Trophoblast cell (in vitro differentiated cells and primary cell): Measurements from ENCODE around the gene DCLRE1A.

ENCODE experiments used
- DNase-seq, 2 donors: peaks; one replicate each; pipeline ENCODE4 v3.0.0-alpha.2; 2016
- H2AFZ ChIP-seq: 2 replicates; pipeline ENCODE4 v1.6.1; 2013; ENCODE audit warnings: low read length, moderate library complexity, mild to moderate bottlenecking; ENCODE audit not compliant: insufficient read depth, poor library complexity
- H2AK5ac ChIP-seq: 2 replicates; pipeline ENCODE4 v1.6.1; 2013; ENCODE audit warnings: mild to moderate bottlenecking, low read length
- H2BK120ac ChIP-seq: 2 replicates; pipeline ENCODE4 v1.6.1; 2013; ENCODE audit warnings: low read length, mild to moderate bottlenecking, moderate library complexity; ENCODE audit not compliant: insufficient read depth, poor library complexity
- H2BK12ac ChIP-seq: 2 replicates; pipeline ENCODE4 v1.6.1; 2013; ENCODE audit warnings: mild to moderate bottlenecking, low read length, moderate library complexity
- H2BK5ac ChIP-seq: 2 replicates; pipeline ENCODE4 v1.6.1; 2013; ENCODE audit warnings: low read length, low read depth, moderate library complexity, mild to moderate bottlenecking; ENCODE audit not compliant: poor library complexity
- H3K14ac ChIP-seq: 2 replicates; pipeline ENCODE4 v1.6.1; 2013; ENCODE audit warnings: mild to moderate bottlenecking, low read length
- H3K18ac ChIP-seq: 2 replicates; pipeline ENCODE4 v1.6.1; 2013; ENCODE audit warnings: mild to moderate bottlenecking, low read length
- H3K23ac ChIP-seq: 2 replicates; pipeline ENCODE4 v1.6.1; 2013; ENCODE audit warnings: low read length
- H3K27ac ChIP-seq: 2 replicates; pipeline ENCODE4 v1.5.1; 2013; ENCODE audit warnings: low read depth, mild to moderate bottlenecking, inconsistent platforms, low read length, moderate library complexity
- H3K27me3 ChIP-seq: 2 replicates; pipeline ENCODE4 v1.6.1; 2013; ENCODE audit warnings: inconsistent platforms, mild to moderate bottlenecking, low read length, moderate library complexity; ENCODE audit not compliant: insufficient read depth
- H3K36me3 ChIP-seq, 2 experiments: 1 replicate in 1 of 2; 2 replicates in 1 of 2; pipeline ENCODE4 v1.6.1; 2013; ENCODE audit warnings: low read length in 2 of 2, mild to moderate bottlenecking in 2 of 2, moderate library complexity in 1 of 2; ENCODE audit not compliant: insufficient read depth in 2 of 2, control insufficient read depth in 1 of 2
- H3K4ac ChIP-seq: 2 replicates; pipeline ENCODE4 v1.6.1; 2013; ENCODE audit warnings: low read depth, mild to moderate bottlenecking, low read length, moderate library complexity
- H3K4me1 ChIP-seq, 2 experiments: 1 replicate in 1 of 2; 2 replicates in 1 of 2; pipeline ENCODE4 v1.6.1; 2013; ENCODE audit warnings: low read length in 2 of 2, mild to moderate bottlenecking in 2 of 2, moderate library complexity in 1 of 2; ENCODE audit not compliant: insufficient read depth in 2 of 2, control insufficient read depth in 1 of 2
- H3K4me2 ChIP-seq: 2 replicates; pipeline ENCODE4 v1.6.1; 2013; ENCODE audit warnings: inconsistent platforms, mild to moderate bottlenecking, low read length, moderate library complexity
- H3K4me3 ChIP-seq: 2 replicates; pipeline ENCODE4 v1.5.1; 2013; ENCODE audit warnings: mild to moderate bottlenecking, low read depth, low read length, inconsistent platforms
- H3K79me1 ChIP-seq: one replicate; pipeline ENCODE4 v1.6.1; 2013; ENCODE audit warnings: low read length
- H3K79me2 ChIP-seq: 2 replicates; pipeline ENCODE4 v1.6.1; 2013; ENCODE audit warnings: low read length, mild to moderate bottlenecking; ENCODE audit not compliant: control insufficient read depth, insufficient read depth, poor library complexity
- H3K9ac ChIP-seq: 2 replicates; pipeline ENCODE4 v1.6.1; 2013; ENCODE audit warnings: mild to moderate bottlenecking, low read length
- H3K9me3 ChIP-seq: 2 replicates; pipeline ENCODE4 v1.6.1; 2013; ENCODE audit warnings: low read depth, mild to moderate bottlenecking, control low read depth, inconsistent platforms, low read length; ENCODE audit not compliant: insufficient read depth
- H4K12ac ChIP-seq: 2 replicates; pipeline ENCODE4 v1.6.1; 2013; ENCODE audit warnings: low read depth, mild to moderate bottlenecking, low read length, moderate library complexity
- H4K8ac ChIP-seq: 2 replicates; pipeline ENCODE4 v1.6.1; 2013; ENCODE audit warnings: low read depth, mild to moderate bottlenecking, low read length, moderate library complexity
- H4K91ac ChIP-seq: one replicate; pipeline ENCODE4 v1.6.1; 2013; ENCODE audit warnings: low read depth, mild to moderate bottlenecking, low read length, moderate library complexity
- WGBS: extraction: QIAGEN DNeasy Blood & Tissue Kit; methylation state at CpG from one replicate; pipeline ENCODE4 v1.1.7; 2013; ENCODE audit warnings: missing lambda C conversion rate; ENCODE audit not compliant: insufficient read length, insufficient coverage; ENCODE audit errors: extremely low coverage; 5-methylcytosine and 5-hydroxymethylcytosine counted together

DCLRE1A gene

DNA sequence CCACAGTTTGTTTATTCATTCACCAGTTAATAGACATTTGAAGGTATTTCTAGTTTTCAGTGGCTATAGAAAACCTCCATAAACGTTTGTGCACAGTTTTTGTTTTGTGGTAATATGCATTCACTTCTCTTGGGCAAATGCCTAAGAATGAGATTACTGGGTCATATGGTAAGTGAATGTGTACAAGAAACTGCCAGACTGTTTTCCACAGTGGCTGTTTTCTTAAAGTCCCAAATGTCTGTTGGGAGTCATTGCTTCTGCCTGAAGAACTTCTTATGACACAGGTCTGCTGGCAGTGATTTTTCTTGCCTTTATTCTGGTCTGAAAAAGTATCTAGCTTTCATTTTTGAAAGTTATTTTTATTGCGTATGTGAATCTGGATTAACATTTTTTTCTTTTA is 36.0 kb upstream of the DCLRE1A start:
- no peak overlapping the region for H2AFZ ChIP-seq
- H3K4me2 ChIP-seq, result no peak overlapping the region
- no CpG with 5 or more reads among the region's 2 CpGs for WGBS
- no peak overlapping the region for H2BK12ac ChIP-seq
- no peak overlapping the region for H4K91ac ChIP-seq
- H3K79me1 ChIP-seq, result no peaks in the 10 kb centered on the region
- no peak overlapping the region for H4K12ac ChIP-seq
- H3K9me3 ChIP-seq, result no peaks in the 10 kb centered on the region
- H3K18ac ChIP-seq, result no peak overlapping the region
- H3K23ac ChIP-seq, result no peak overlapping the region
- no peaks in the 10 kb centered on the region for H3K27me3 ChIP-seq
- H2BK5ac ChIP-seq, result no peak overlapping the region
- no peak overlapping the region for H3K4ac ChIP-seq
- H3K4me1 ChIP-seq, result no peaks in the 10 kb centered on the region
- H3K79me2 ChIP-seq, result no peaks in the 10 kb centered on the region
- no peak overlapping the region for H3K27ac ChIP-seq
- H4K8ac ChIP-seq, result no peak overlapping the region
- no peak overlapping the region for H2BK120ac ChIP-seq
- H3K9ac ChIP-seq, result no peak overlapping the region
- no peak overlapping the region for H3K4me3 ChIP-seq
- peaks cover 0 to 4% of the 10 kb centered on the region in 2 experiments for H3K36me3 ChIP-seq
- no peak overlapping the region for H2AK5ac ChIP-seq
- H3K14ac ChIP-seq, result no peak overlapping the region
- no peak for DNase-seq

DNA sequence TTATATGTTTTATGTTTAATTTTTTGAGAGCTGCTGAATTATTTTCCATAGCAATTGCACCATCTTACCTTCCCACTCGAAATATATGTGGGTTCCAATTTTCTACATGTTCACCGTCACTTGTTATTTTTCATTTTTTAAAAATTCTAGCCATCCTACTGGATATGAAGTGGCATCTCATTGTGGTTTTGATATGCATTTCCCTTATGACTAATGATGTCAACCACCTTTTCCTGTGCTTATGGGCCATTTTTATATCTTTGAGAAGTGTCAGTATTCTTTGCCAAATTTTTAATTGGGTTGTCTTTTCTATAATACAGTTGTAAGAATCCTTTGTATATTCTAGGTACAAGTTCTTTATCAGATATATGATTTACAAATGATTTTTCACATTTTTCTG is 28.4 kb upstream of the DCLRE1A start:
- no peak overlapping the region for H3K4ac ChIP-seq
- H3K79me1 ChIP-seq, result no peaks in the 10 kb centered on the region
- no peaks in the 10 kb centered on the region for H3K79me2 ChIP-seq
- no peak overlapping the region for H4K12ac ChIP-seq
- H4K91ac ChIP-seq, result no peak overlapping the region
- no peak overlapping the region for H3K23ac ChIP-seq
- H3K9me3 ChIP-seq, result no peaks in the 10 kb centered on the region
- H3K36me3 ChIP-seq, result peaks cover 0 to under 1% of the 10 kb centered on the region in 2 experiments
- H4K8ac ChIP-seq, result no peak overlapping the region
- no peak overlapping the region for H3K14ac ChIP-seq
- H2BK120ac ChIP-seq, result no peak overlapping the region
- DNase-seq, result no peak
- no peak overlapping the region for H2AFZ ChIP-seq
- H3K18ac ChIP-seq, result no peak overlapping the region
- no peak overlapping the region for H3K27ac ChIP-seq
- no peaks in the 10 kb centered on the region for H3K27me3 ChIP-seq
- no peak overlapping the region for H2AK5ac ChIP-seq
- no peak overlapping the region for H3K4me3 ChIP-seq
- H2BK5ac ChIP-seq, result no peak overlapping the region
- H2BK12ac ChIP-seq, result no peak overlapping the region
- no peak overlapping the region for H3K9ac ChIP-seq
- no CpG with 5 or more reads among the region's 2 CpGs for WGBS
- H3K4me2 ChIP-seq, result no peak overlapping the region
- H3K4me1 ChIP-seq, result no peaks in the 10 kb centered on the region

DNA sequence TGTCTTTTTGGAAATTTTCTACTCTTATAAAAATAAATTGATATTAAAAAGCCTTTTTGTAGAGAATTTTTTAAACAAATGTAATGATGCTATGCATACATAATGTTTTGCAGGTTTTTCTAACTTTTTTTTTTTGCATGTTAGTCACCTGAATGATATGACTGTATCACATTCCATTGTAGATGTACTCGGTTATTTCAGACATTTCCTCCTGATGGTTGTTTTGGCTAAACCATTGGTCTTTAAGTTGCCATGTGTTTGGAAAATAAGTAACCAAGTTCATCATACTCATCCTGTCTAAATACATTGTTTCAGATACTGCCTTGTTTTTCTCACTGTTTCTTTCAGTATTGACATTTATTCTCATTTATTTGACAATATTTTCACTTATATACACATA is 26.4 kb upstream of the DCLRE1A start:
- Histone ChIP-seq H2AK5ac (no peak overlapping the region), H3K23ac (no peak overlapping the region), H4K91ac (no peak overlapping the region), H2BK12ac (no peak overlapping the region), H3K9ac (no peak overlapping the region), H4K8ac (no peak overlapping the region), H3K27me3 (no peaks in the 10 kb centered on the region), H3K4me3 (no peak overlapping the region), H3K18ac (no peak overlapping the region), H4K12ac (no peak overlapping the region), H3K79me2 (no peaks in the 10 kb centered on the region), H3K4ac (no peak overlapping the region), H3K4me1 (no peaks in the 10 kb centered on the region), H3K14ac (no peak overlapping the region), H3K79me1 (no peaks in the 10 kb centered on the region), H3K9me3 (no peaks in the 10 kb centered on the region), H3K27ac (no peak overlapping the region), H3K4me2 (no peak overlapping the region), H3K36me3 (no peaks in the 10 kb centered on the region), H2BK5ac (no peak overlapping the region), H2AFZ (no peak overlapping the region), H2BK120ac (no peak overlapping the region)
- no CpG with 5 or more reads among the region's 1 CpG for WGBS
- no peak for DNase-seq

DNA sequence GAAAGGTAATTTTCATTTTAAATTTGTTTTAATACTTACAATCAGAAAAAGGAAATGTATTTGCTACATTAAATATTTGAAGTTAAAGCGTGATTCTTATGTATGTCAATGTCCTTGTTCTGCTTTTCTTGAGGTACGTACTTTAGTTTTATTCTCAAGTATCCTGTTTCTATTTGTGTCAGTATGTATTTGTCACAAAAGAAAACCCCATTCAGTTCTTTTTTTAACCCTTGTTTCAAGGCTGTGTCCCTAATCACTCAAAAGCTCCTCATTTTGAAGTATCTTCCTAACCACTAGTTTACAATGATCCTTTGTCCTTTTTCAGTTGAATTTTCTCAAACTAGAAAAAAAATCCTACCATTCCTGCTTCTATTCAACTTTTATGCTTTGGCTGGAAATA is 25.8 kb upstream of the DCLRE1A start:
- Histone ChIP-seq H4K8ac (no peak overlapping the region), H3K4ac (no peak overlapping the region), H2BK12ac (no peak overlapping the region), H2BK5ac (no peak overlapping the region), H3K14ac (no peak overlapping the region), H2BK120ac (no peak overlapping the region), H3K4me1 (no peaks in the 10 kb centered on the region), H3K9ac (no peak overlapping the region), H2AK5ac (no peak overlapping the region), H3K79me1 (no peaks in the 10 kb centered on the region), H3K27me3 (no peaks in the 10 kb centered on the region), H4K91ac (no peak overlapping the region), H3K23ac (no peak overlapping the region), H3K79me2 (no peaks in the 10 kb centered on the region), H2AFZ (no peak overlapping the region), H3K36me3 (no peaks in the 10 kb centered on the region), H3K4me3 (no peak overlapping the region), H4K12ac (no peak overlapping the region), H3K18ac (no peak overlapping the region), H3K27ac (no peak overlapping the region), H3K4me2 (no peak overlapping the region), H3K9me3 (no peaks in the 10 kb centered on the region)
- WGBS, result no CpG with 5 or more reads among the region's 2 CpGs
- DNase-seq, result no peak
